ENCODE results near the gene WDR55. TPM values are rescaled to one million over a fixed set of nuclear protein-coding genes. Genes with fewer than 3 reads are reported as not detected.
A peak's percentile ranks its signal among the peaks of the same experiment; 100 is the strongest.
"Not testable (repeated sequence)": the region's sequence is repeated elsewhere in the genome, so short reads cannot be mapped to it uniquely, and the experiment has no call there.

WDR55 gene
- total RNA-seq (10 to 100 TPM; 40.1 to 40.7 TPM), polyA plus RNA-seq (17.3 TPM)

- peak within 1 kb of the TSS; percentile 84 for H3K4me3 ChIP-seq (ENCODE audit: low read length)
- peak within 1 kb of the TSS; percentile 93 to 100 (median 98) for H3K4me3 Mint-ChIP-seq
Observed at GRCh38 chr5:140664359-140665119, at the start of gene WDR55. Gene WDR55, plus strand, starts transcription at chr5:140664904. Its CDS starts 9 bp downstream, at chr5:140664913.

GRCh38 chr5:140622301-140622700, 42.4 kb upstream of the WDR55 start:
- ChIA-PET CTCF (interaction anchor here (1.0 kb wide), 1 partner anchor 75 kb away, joined by 3 read pairs; the partner anchor contains the start of gene EIF4EBP3), POLR2A (no interaction called here)
- H3K36me3 Mint-ChIP-seq: peaks cover 0 to 1% (median 0%) of the 10 kb centered on the region in 3 donors
- H3K27ac Mint-ChIP-seq: peak overlapping the region in 1 of 8 donors; percentile 16
- no peak overlapping the region for H3K27ac ChIP-seq (ENCODE audit: low read depth, low read length)
- DNase-seq: no peak
- H3K27me3 Mint-ChIP-seq: peaks cover 9 to 20% of the 10 kb centered on the region in 2 donors
- H3K4me1 ChIP-seq (ENCODE audit: insufficient read depth, low read length): no peaks in the 10 kb centered on the region
- H3K4me1 Mint-ChIP-seq: no peaks in the 10 kb centered on the region
- H3K4me3 Mint-ChIP-seq: no peak overlapping the region
- H3K27me3 ChIP-seq (ENCODE audit: insufficient read depth, low read length, poor library complexity, severe bottlenecking): no peaks in the 10 kb centered on the region
- H3K4me3 ChIP-seq (ENCODE audit: low read length): no peak overlapping the region
- H3K9me3 Mint-ChIP-seq: no peaks in the 10 kb centered on the region
- H3K9me3 ChIP-seq (ENCODE audit: low read length): no peaks in the 10 kb centered on the region
- H3K36me3 ChIP-seq (ENCODE audit: insufficient read depth, low read length): no peaks in the 10 kb centered on the region

More at GRCh38 chr5:140664359-140665119, at the start of gene WDR55:
- POLR2A ChIA-PET: interaction anchor here (0.8 to 3.9 kb wide), 4 partner anchors 11 to 262 kb away, joined by 3 to 16 read pairs (median 4); partner anchors contain the start of genes ANKHD1, IK, NDUFA2 and ZMAT2
- peak; percentile 94 to 97 (median 95) for DNase-seq
- Histone ChIP-seq H3K36me3 (ENCODE audit: insufficient read depth, low read length) (peaks cover 48% of the 10 kb centered on the region), H3K9me3 (ENCODE audit: low read length) (no peaks in the 10 kb centered on the region), H3K27ac (ENCODE audit: low read depth, low read length) (peak within 1 kb of the TSS; percentile 91), H3K27me3 (ENCODE audit: insufficient read depth, low read length, poor library complexity, severe bottlenecking) (no peaks in the 10 kb centered on the region), H3K4me1 (ENCODE audit: insufficient read depth, low read length) (peaks cover 24% of the 10 kb centered on the region)
- peak within 1 kb of the TSS; percentile 97 to 100 (median 99) for H3K27ac Mint-ChIP-seq
- H3K9me3 Mint-ChIP-seq: no peaks in the 10 kb centered on the region
- H3K36me3 Mint-ChIP-seq: peaks cover 0 to 83% (median 20%) of the 10 kb centered on the region in 3 donors
- peaks cover 0 to 1% of the 10 kb centered on the region in 2 donors for H3K27me3 Mint-ChIP-seq
- H3K4me1 Mint-ChIP-seq: peaks cover 33 to 41% (median 39%) of the 10 kb centered on the region in 3 donors
- CTCF ChIA-PET: interaction anchor here (0.8 to 1.4 kb wide), 4 partner anchors 25 to 263 kb away, joined by 3 read pairs; partner anchors contain the start of genes ANKHD1 and TMCO6

- POLR2A ChIA-PET; H3K27ac ChIP-seq (ENCODE audit: low read depth, low read length): not testable (repeated sequence)
- CTCF ChIA-PET: interaction anchor here (1.0 kb wide), 1 partner anchor 76 kb away, joined by 3 read pairs; the partner anchor contains the start of gene EIF4EBP3
Observed at GRCh38 chr5:140623061-140623460, 41.6 kb upstream of the WDR55 start.

GRCh38 chr5:140624886-140625285, 39.8 kb upstream of the WDR55 start:
- H3K4me1 Mint-ChIP-seq; H3K36me3 ChIP-seq (ENCODE audit: insufficient read depth, low read length); CTCF ChIA-PET; H3K9me3 ChIP-seq (ENCODE audit: low read length); H3K27me3 ChIP-seq (ENCODE audit: insufficient read depth, low read length, poor library complexity, severe bottlenecking); H3K4me3 Mint-ChIP-seq; H3K9me3 Mint-ChIP-seq; H3K27ac ChIP-seq (ENCODE audit: low read depth, low read length); H3K4me1 ChIP-seq (ENCODE audit: insufficient read depth, low read length); H3K4me3 ChIP-seq (ENCODE audit: low read length); DNase-seq; POLR2A ChIA-PET; H3K36me3 Mint-ChIP-seq: not testable (repeated sequence)
- peaks cover 13 to 21% of the 10 kb centered on the region in 2 donors for H3K27me3 Mint-ChIP-seq
- H3K27ac Mint-ChIP-seq: peak overlapping the region in 1 of 8 donors; percentile 24

More at GRCh38 chr5:140623061-140623460, 41.6 kb upstream of the WDR55 start:
- H3K9me3 Mint-ChIP-seq; DNase-seq; H3K4me1 Mint-ChIP-seq; H3K9me3 ChIP-seq (ENCODE audit: low read length); H3K4me3 ChIP-seq (ENCODE audit: low read length); H3K4me3 Mint-ChIP-seq; H3K36me3 Mint-ChIP-seq; H3K36me3 ChIP-seq (ENCODE audit: insufficient read depth, low read length); H3K27me3 ChIP-seq (ENCODE audit: insufficient read depth, low read length, poor library complexity, severe bottlenecking); H3K4me1 ChIP-seq (ENCODE audit: insufficient read depth, low read length): not testable (repeated sequence)
- Mint-ChIP-seq H3K27me3 (peaks cover 12 to 21% of the 10 kb centered on the region in 2 donors), H3K27ac (peak overlapping the region in 1 of 8 donors; percentile 68)

- Mint-ChIP-seq H3K4me1 (peaks cover 7 to 15% (median 14%) of the 10 kb centered on the region in 3 donors), H3K27me3 (peaks cover 4 to 9% of the 10 kb centered on the region in 2 donors), H3K27ac (peak overlapping the region in 1 of 8 donors; percentile 47), H3K36me3 (peaks cover 0 to 2% (median 1%) of the 10 kb centered on the region in 3 donors), H3K9me3 (peaks cover 0 to 5% (median 0%) of the 10 kb centered on the region in 5 donors), H3K4me3 (no peak overlapping the region)
- DNase-seq: no peak
- Histone ChIP-seq H3K36me3 (ENCODE audit: insufficient read depth, low read length) (no peaks in the 10 kb centered on the region), H3K27me3 (ENCODE audit: insufficient read depth, low read length, poor library complexity, severe bottlenecking) (no peaks in the 10 kb centered on the region), H3K9me3 (ENCODE audit: low read length) (no peaks in the 10 kb centered on the region), H3K27ac (ENCODE audit: low read depth, low read length) (no peak overlapping the region), H3K4me3 (ENCODE audit: low read length) (no peak overlapping the region), H3K4me1 (ENCODE audit: insufficient read depth, low read length) (peaks cover 2% of the 10 kb centered on the region)
- CTCF ChIA-PET: no interaction called here
- POLR2A ChIA-PET: interaction anchor here (0.8 kb wide), 1 partner anchor 75 kb away, joined by 3 read pairs; no protein-coding TSS in a partner anchor
Observed at GRCh38 chr5:140627972-140628371, 36.7 kb upstream of the WDR55 start.

GRCh38 chr5:140628711-140629110, 36.0 kb upstream of the WDR55 start:
- Histone ChIP-seq H3K9me3 (ENCODE audit: low read length) (no peaks in the 10 kb centered on the region), H3K4me3 (ENCODE audit: low read length) (no peak overlapping the region), H3K4me1 (ENCODE audit: insufficient read depth, low read length) (peaks cover 6% of the 10 kb centered on the region), H3K27ac (ENCODE audit: low read depth, low read length) (no peak overlapping the region), H3K27me3 (ENCODE audit: insufficient read depth, low read length, poor library complexity, severe bottlenecking) (no peaks in the 10 kb centered on the region), H3K36me3 (ENCODE audit: insufficient read depth, low read length) (no peaks in the 10 kb centered on the region)
- no peak overlapping the region for H3K27ac Mint-ChIP-seq
- no peak overlapping the region for H3K4me3 Mint-ChIP-seq
- CTCF ChIA-PET: no interaction called here
- peaks cover 12 to 22% (median 21%) of the 10 kb centered on the region in 3 donors for H3K4me1 Mint-ChIP-seq
- peaks cover 0 to 5% (median 0%) of the 10 kb centered on the region in 5 donors for H3K9me3 Mint-ChIP-seq
- peaks cover 0 to 2% (median 1%) of the 10 kb centered on the region in 3 donors for H3K36me3 Mint-ChIP-seq
- no peak for DNase-seq
- POLR2A ChIA-PET: no interaction called here
- peaks cover 7 to 12% of the 10 kb centered on the region in 2 donors for H3K27me3 Mint-ChIP-seq

- H3K4me3 Mint-ChIP-seq: peak overlapping the region in 6 of 7 donors; percentile 44 to 85 (median 66)
- POLR2A ChIA-PET: no interaction called here
Observed at GRCh38 chr5:140630292-140631035, 34.2 kb upstream of the WDR55 start.

More at GRCh38 chr5:140630292-140631035, 34.2 kb upstream of the WDR55 start:
- no peak for DNase-seq
- Mint-ChIP-seq H3K9me3 (peaks cover 0 to 5% (median 0%) of the 10 kb centered on the region in 5 donors), H3K27me3 (peaks cover 7 to 12% of the 10 kb centered on the region in 2 donors), H3K27ac (no peak overlapping the region), H3K36me3 (peaks cover 0 to 2% (median 0%) of the 10 kb centered on the region in 3 donors), H3K4me1 (peaks cover 15 to 25% (median 25%) of the 10 kb centered on the region in 3 donors)
- Histone ChIP-seq H3K4me1 (ENCODE audit: insufficient read depth, low read length) (peaks cover 6% of the 10 kb centered on the region), H3K27me3 (ENCODE audit: insufficient read depth, low read length, poor library complexity, severe bottlenecking) (no peaks in the 10 kb centered on the region), H3K9me3 (ENCODE audit: low read length) (no peaks in the 10 kb centered on the region), H3K4me3 (ENCODE audit: low read length) (no peak overlapping the region), H3K27ac (ENCODE audit: low read depth, low read length) (no peak overlapping the region), H3K36me3 (ENCODE audit: insufficient read depth, low read length) (no peaks in the 10 kb centered on the region)
- CTCF ChIA-PET: interaction anchor here (1.2 kb wide), 1 partner anchor 9 kb away, joined by 3 read pairs; the partner anchor contains the start of gene TMCO6

Measured in CD8-positive, alpha-beta memory T cell (primary cell).